Measurements from ENCODE around the gene ACO1.

- TF ChIP-seq, protein P1, sequence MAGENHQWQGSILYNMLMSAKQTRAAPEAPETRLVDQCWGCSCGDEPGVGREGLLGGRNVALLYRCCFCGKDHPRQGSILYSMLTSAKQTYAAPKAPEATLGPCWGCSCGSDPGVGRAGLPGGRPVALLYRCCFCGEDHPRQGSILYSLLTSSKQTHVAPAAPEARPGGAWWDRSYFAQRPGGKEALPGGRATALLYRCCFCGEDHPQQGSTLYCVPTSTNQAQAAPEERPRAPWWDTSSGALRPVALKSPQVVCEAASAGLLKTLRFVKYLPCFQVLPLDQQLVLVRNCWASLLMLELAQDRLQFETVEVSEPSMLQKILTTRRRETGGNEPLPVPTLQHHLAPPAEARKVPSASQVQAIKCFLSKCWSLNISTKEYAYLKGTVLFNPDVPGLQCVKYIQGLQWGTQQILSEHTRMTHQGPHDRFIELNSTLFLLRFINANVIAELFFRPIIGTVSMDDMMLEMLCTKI (IDR thresholded peaks at IDR 0.05; ENCODE audit: partially characterized antibody): no peak
- TF ChIP-seq NR2C2 (CRISPR knock-in tag; IDR thresholded peaks at IDR 0.05): no peak
- no peak for TF ChIP-seq NR2C2 (tag; IDR thresholded peaks at IDR 0.05)
- no peak for TF ChIP-seq USF2 (CRISPR knock-in tag; IDR thresholded peaks at IDR 0.05)
- no peak for TF ChIP-seq BRD4 (IDR thresholded peaks at IDR 0.05)
- no peak for TF ChIP-seq MAX (CRISPR knock-in tag; IDR thresholded peaks at IDR 0.05)
Observed at GRCh38 chr9:32431196-32431595, 46.8 kb downstream of the ACO1 start.

Data from K562 (cell line).